Fibroblast of lung (primary cell): ENCODE measurements around the gene MYBL2. TPM values are rescaled to one million over a fixed set of nuclear protein-coding genes. Genes with fewer than 3 reads are reported as not detected.

Source experiments
- DNase-seq, 2 donors: peaks; one replicate each; pipeline versions ENCODE4 v3.0.0 to v3.0.0-alpha.2; 2010; ENCODE audit warnings: low read depth in 2 of 2
- H2AFZ ChIP-seq: 2 replicates; pipeline ENCODE4 v1.5.1; 2012; ENCODE audit warnings: low read length, control low read depth, inconsistent platforms
- H3K27ac ChIP-seq: 2 replicates; pipeline ENCODE4 v1.5.1; 2011; ENCODE audit warnings: low read length, control low read depth; ENCODE audit not compliant: insufficient read depth
- H3K27me3 ChIP-seq: 2 replicates; pipeline ENCODE4 v1.5.1; 2011; ENCODE audit warnings: mild to moderate bottlenecking, low read length; ENCODE audit not compliant: control insufficient read depth, insufficient read depth
- H3K36me3 ChIP-seq: 2 replicates; pipeline ENCODE4 v1.5.1; 2011; ENCODE audit warnings: low read length; ENCODE audit not compliant: control insufficient read depth, insufficient read depth
- H3K4me1 ChIP-seq: 2 replicates; pipeline ENCODE4 v1.5.1; 2011; ENCODE audit warnings: low read length; ENCODE audit not compliant: control insufficient read depth, insufficient read depth; ENCODE audit errors: extremely low read depth
- H3K4me2 ChIP-seq: 2 replicates; pipeline ENCODE4 v1.5.1; 2011; ENCODE audit warnings: low read length, control low read depth; ENCODE audit not compliant: insufficient read depth; ENCODE audit errors: extremely low read depth
- H3K4me3 ChIP-seq, 4 experiments: fragments of 200-600 bp in 1 of 4; sonication (generic) in 1 of 4; replicated peaks in 1 of 4; 2 replicates each; pipeline ENCODE4 v1.5.1; 2011 to 2016; ENCODE audit warnings: low read length in 4 of 4, low read depth in 3 of 4, mild to moderate bottlenecking in 3 of 4, control low read depth in 2 of 4, inconsistent platforms in 1 of 4, mixed read lengths in 1 of 4; ENCODE audit not compliant: insufficient read depth in 1 of 4; ENCODE audit errors: control extremely low read depth in 1 of 4
- H3K79me2 ChIP-seq: 2 replicates; pipeline ENCODE4 v1.5.1; 2012; ENCODE audit warnings: mild to moderate bottlenecking, low read length, inconsistent platforms; ENCODE audit not compliant: control insufficient read depth, insufficient read depth
- H3K9ac ChIP-seq: 2 replicates; pipeline ENCODE4 v1.5.1; 2011; ENCODE audit warnings: mild to moderate bottlenecking, low read length, control low read depth; ENCODE audit not compliant: insufficient read depth
- H3K9me3 ChIP-seq: 2 replicates; pipeline ENCODE4 v1.5.1; 2012; ENCODE audit warnings: low read depth, low read length; ENCODE audit not compliant: control insufficient read depth, insufficient read depth
- H4K20me1 ChIP-seq: 2 replicates; pipeline ENCODE4 v1.5.1; 2011; ENCODE audit warnings: low read length; ENCODE audit not compliant: control insufficient read depth, insufficient read depth; ENCODE audit errors: extremely low read depth
- CTCF ChIP-seq, 2 donors: IDR thresholded peaks in 1 of 2; conservative IDR thresholded peaks in 1 of 2; 1 replicate in 1 of 2; 2 replicates in 1 of 2; pipeline ENCODE4 v1.5.1; 2011 to 2012; ENCODE audit warnings: low read length in 2 of 2, control low read depth in 1 of 2, inconsistent platforms in 1 of 2, low read depth in 1 of 2, mild to moderate bottlenecking in 1 of 2
- EZH2 ChIP-seq: IDR thresholded peaks from 2 replicates; pipeline ENCODE4 v1.5.1; 2012; ENCODE audit warnings: low read length, control low read depth, mild to moderate bottlenecking; ENCODE audit errors: missing control alignments
- polyA plus RNA-seq, 2 donors: library from polyadenylated mRNA; depleted of rRNA in 1 of 2; stranded (reverse) in 1 of 2; unstranded in 1 of 2; fragments of >200 nt; gene quantifications; 2 replicates each; pipeline ENCODE4 v1.2.1, GENCODE V29; 2011 to 2012; ENCODE audit warnings: missing spikeins in 1 of 2
- total RNA-seq: library from RNA; depleted of rRNA; stranded (reverse); fragments of >200 nt; gene quantifications from 2 replicates; pipeline ENCODE4 v1.2.1, GENCODE V29; 2014

MYBL2 gene
- total and polyA plus RNA-seq, 2 donors (not counting 1 experiment from before 2014, with no cell fraction given) = 1.2 to 2.7 TPM

- Histone ChIP-seq H3K4me3 (peak overlapping the region; percentile 81 to 95 (median 88)), H3K4me2 (peak overlapping the region; percentile 89), H3K36me3 (no peaks in the 10 kb centered on the region), H3K9me3 (no peaks in the 10 kb centered on the region), H3K27me3 (no peaks in the 10 kb centered on the region), H3K9ac (no peak overlapping the region), H3K4me1 (no peaks in the 10 kb centered on the region), H4K20me1 (no peaks in the 10 kb centered on the region), H2AFZ (peak overlapping the region; percentile 98), H3K79me2 (no peaks in the 10 kb centered on the region), H3K27ac (no peak overlapping the region)
- peak in 1 of 2 donors; percentile 12 for TF ChIP-seq CTCF (conservative IDR thresholded peaks at IDR 0.05 in 1 of 2, IDR thresholded peaks at IDR 0.05 in 1 of 2; ENCODE audit: low read depth in 1 of 2, low read length in 2 of 2)
- TF ChIP-seq EZH2 = no peak
- peak in 1 of 2 donors; percentile 32 for DNase-seq
These were observed 8.7 kb upstream of the MYBL2 start for GRCh38 chr20:43658069-43658722.

DNA sequence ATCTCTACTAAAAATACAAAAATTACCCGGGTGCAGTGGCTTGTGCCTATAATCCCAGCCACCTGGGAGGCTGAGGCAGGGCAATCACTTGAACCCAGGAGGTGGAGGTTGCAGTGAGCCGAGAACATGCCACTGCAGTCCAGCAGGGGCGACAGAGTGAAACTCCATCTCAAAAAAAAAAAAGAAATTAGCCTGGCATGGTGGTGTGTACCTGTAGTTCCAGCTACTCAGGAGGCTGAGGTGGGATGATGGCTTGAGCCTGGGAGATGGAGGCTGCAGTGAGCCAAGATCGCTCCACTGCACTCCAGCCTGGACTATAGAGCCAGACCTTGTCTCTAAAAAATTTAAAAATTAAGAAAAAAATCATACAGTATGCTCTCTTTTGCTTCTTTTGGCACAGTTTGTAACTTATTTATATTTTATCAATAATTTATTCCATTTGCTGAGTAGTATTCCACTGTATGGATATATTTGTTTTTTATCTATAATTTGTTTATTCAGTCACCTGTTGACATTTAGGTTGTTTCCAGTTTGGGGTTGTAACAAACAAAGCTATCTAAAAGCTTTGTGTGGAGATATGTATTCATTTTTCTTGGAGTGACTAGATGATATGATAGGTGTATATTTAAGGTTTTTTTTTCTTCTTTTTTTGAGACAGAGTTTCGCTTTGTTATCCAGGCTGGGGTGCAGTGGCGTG, 8.0 kb upstream of the MYBL2 start:
- Histone ChIP-seq H3K4me3 (no peak overlapping the region), H3K9me3 (no peaks in the 10 kb centered on the region), H4K20me1 (no peaks in the 10 kb centered on the region), H3K4me2 (no peak overlapping the region), H3K79me2 (no peaks in the 10 kb centered on the region), H2AFZ (no peak overlapping the region), H3K27me3 (no peaks in the 10 kb centered on the region), H3K36me3 (no peaks in the 10 kb centered on the region), H3K9ac (no peak overlapping the region), H3K4me1 (no peaks in the 10 kb centered on the region), H3K27ac (no peak overlapping the region)
- no peak for DNase-seq
- TF ChIP-seq EZH2 (no peak), CTCF (conservative IDR thresholded peaks at IDR 0.05 in 1 of 2, IDR thresholded peaks at IDR 0.05 in 1 of 2; ENCODE audit: low read depth in 1 of 2, low read length in 2 of 2) (no peak)

DNA sequence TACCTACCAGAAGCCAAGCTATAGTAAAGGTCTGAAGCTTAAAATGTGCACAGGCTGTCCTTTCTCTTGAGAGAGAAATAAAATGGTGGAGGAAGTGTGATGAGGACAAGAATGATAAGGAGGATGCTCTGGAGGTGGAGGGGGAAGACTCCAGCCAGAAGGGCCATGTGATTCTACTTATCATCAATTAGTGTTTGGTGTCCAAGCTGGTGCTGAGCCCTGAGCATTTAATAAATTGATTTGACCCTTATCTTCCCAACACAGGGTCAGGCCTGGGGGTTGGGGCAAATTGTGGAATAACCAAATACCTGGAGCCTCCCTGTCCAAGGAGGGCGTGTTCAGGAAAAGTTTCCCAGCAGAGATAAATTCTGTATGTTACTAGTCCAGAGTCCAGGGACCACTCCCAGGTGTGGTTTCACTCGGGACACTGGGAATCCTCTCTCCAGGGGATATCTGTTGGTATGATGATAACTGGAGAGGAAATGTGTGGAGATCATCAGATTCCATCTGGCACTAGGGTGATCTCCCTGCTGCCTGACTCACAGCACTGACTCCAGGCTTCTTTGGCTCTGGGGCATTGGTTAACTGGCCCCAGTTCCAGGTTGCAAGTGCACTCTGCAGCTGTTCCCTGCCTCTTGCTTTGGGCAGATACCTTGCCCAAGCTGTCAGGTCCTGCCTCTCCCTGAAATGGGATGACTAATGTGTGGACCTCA, 3.8 kb upstream of the MYBL2 start:
- DNase-seq = no peak
- no peaks in the 10 kb centered on the region for H3K4me1 ChIP-seq
- H3K27ac ChIP-seq = no peak overlapping the region
- H3K36me3 ChIP-seq = no peaks in the 10 kb centered on the region
- no peak overlapping the region for H2AFZ ChIP-seq
- H3K9ac ChIP-seq = no peak overlapping the region
- no peak overlapping the region for H3K4me3 ChIP-seq
- H3K79me2 ChIP-seq = no peaks in the 10 kb centered on the region
- H3K4me2 ChIP-seq = no peak overlapping the region
- TF ChIP-seq CTCF (conservative IDR thresholded peaks at IDR 0.05 in 1 of 2, IDR thresholded peaks at IDR 0.05 in 1 of 2; ENCODE audit: low read depth in 1 of 2, low read length in 2 of 2) (no peak), EZH2 (no peak)
- no peaks in the 10 kb centered on the region for H3K27me3 ChIP-seq
- no peaks in the 10 kb centered on the region for H4K20me1 ChIP-seq
- H3K9me3 ChIP-seq = no peaks in the 10 kb centered on the region
